Keratinocyte (primary cell): ENCODE measurements around the gene SPTBN5. TPM values are rescaled to one million over a fixed set of nuclear protein-coding genes. Genes with fewer than 3 reads are reported as not detected.

Source experiments
- DNase-seq: peaks from one replicate; pipeline ENCODE4 v3.0.0-alpha.2; 2011; ENCODE audit warnings: low read depth, missing footprints, low spot score
- FAIRE-seq: peaks from 2 replicates; lab custom pipeline; 2011; peaks lifted over from hg19 to GRCh38; lab: Jason Lieb, UNC
- H2AFZ ChIP-seq: 2 replicates; pipeline ENCODE4 v1.6.0; 2012; ENCODE audit warnings: low read length, control low read depth, inconsistent platforms; ENCODE audit not compliant: control insufficient read depth
- H3K27ac ChIP-seq: 2 replicates; pipeline ENCODE4 v1.5.1; 2011; ENCODE audit warnings: low read length; ENCODE audit not compliant: control insufficient read depth, insufficient read depth
- H3K27me3 ChIP-seq: 3 replicates; pipeline ENCODE4 v1.6.0; 2011; ENCODE audit warnings: low read length; ENCODE audit not compliant: control insufficient read depth, insufficient read depth; ENCODE audit errors: extremely low read depth
- H3K36me3 ChIP-seq, 2 experiments: 2 replicates in 1 of 2; 3 replicates in 1 of 2; pipeline ENCODE4 v1.5.1; 2011; ENCODE audit warnings: low read length in 2 of 2, mild to moderate bottlenecking in 1 of 2; ENCODE audit not compliant: control insufficient read depth in 2 of 2, insufficient read depth in 2 of 2; ENCODE audit errors: extremely low read depth in 1 of 2
- H3K4me1 ChIP-seq: 3 replicates; pipeline ENCODE4 v1.5.1; 2011; ENCODE audit warnings: low read length; ENCODE audit not compliant: control insufficient read depth, insufficient read depth; ENCODE audit errors: extremely low read depth
- H3K4me2 ChIP-seq: 3 replicates; pipeline ENCODE4 v1.6.0; 2011; ENCODE audit warnings: low read depth, low read length; ENCODE audit not compliant: control insufficient read depth, insufficient read depth; ENCODE audit errors: extremely low read depth
- H3K4me3 ChIP-seq, 3 experiments: fragments of 200-600 bp in 1 of 3; sonication (generic) in 1 of 3; 2 replicates in 2 of 3; 3 replicates in 1 of 3; pipeline ENCODE4 v1.5.1; 2011 to 2016; ENCODE audit warnings: low read length in 3 of 3, mild to moderate bottlenecking in 3 of 3, control low read depth in 2 of 3, inconsistent platforms in 1 of 3, low read depth in 1 of 3, mixed read lengths in 1 of 3, mixed run types in 1 of 3, moderate library complexity in 1 of 3; ENCODE audit not compliant: control insufficient read depth in 2 of 3, insufficient read depth in 2 of 3; ENCODE audit errors: extremely low read depth in 1 of 3
- H3K79me2 ChIP-seq: 2 replicates; pipeline ENCODE4 v1.6.0; 2012; ENCODE audit warnings: low read length; ENCODE audit not compliant: control insufficient read depth, insufficient read depth
- H3K9ac ChIP-seq: 3 replicates; pipeline ENCODE4 v1.6.0; 2011; ENCODE audit warnings: low read length; ENCODE audit not compliant: control insufficient read depth, insufficient read depth; ENCODE audit errors: extremely low read depth
- H3K9me1 ChIP-seq: 3 replicates; pipeline ENCODE4 v1.6.0; 2011; ENCODE audit warnings: low read length; ENCODE audit not compliant: control insufficient read depth, insufficient read depth; ENCODE audit errors: extremely low read depth
- H3K9me3 ChIP-seq: 2 replicates; pipeline ENCODE4 v1.5.1; 2012; ENCODE audit warnings: low read depth, low read length; ENCODE audit not compliant: control insufficient read depth
- H4K20me1 ChIP-seq: 3 replicates; pipeline ENCODE4 v1.6.0; 2011; ENCODE audit warnings: low read length; ENCODE audit not compliant: control insufficient read depth, insufficient read depth; ENCODE audit errors: extremely low read depth
- CTCF ChIP-seq, 3 experiments: IDR thresholded peaks in 1 of 3; conservative IDR thresholded peaks in 1 of 3; optimal IDR thresholded peaks in 1 of 3; 2 replicates in 2 of 3; 3 replicates in 1 of 3; pipeline versions ENCODE3 to v1.5.1; 2011; ENCODE audit warnings: low read length in 3 of 3, mild to moderate bottlenecking in 3 of 3, moderate library complexity in 2 of 3, control low read depth in 1 of 3, inconsistent platforms in 1 of 3; ENCODE audit not compliant: insufficient read depth in 2 of 3; ENCODE audit errors: extremely low read depth in 1 of 3
- EZH2 ChIP-seq: IDR thresholded peaks from one replicate; pipeline ENCODE4 v1.6.1; 2012; ENCODE audit warnings: inconsistent platforms, mild to moderate bottlenecking, low read length, moderate library complexity
- dilution Hi-C: fragments of 300-500 bp; cut with MboI; formaldehyde crosslinking; loops from one replicate; pipeline ENCODE4 v1.7.0; 2020; ENCODE audit warnings: low sequenced_read_pairs; ENCODE audit not compliant: extremely low pct_ligation_motif_present
- polyA plus RNA-seq, 5 experiments: library from polyadenylated mRNA; depleted of rRNA in 3 of 5; stranded (reverse) in 3 of 5; stranded (forward) in 1 of 5; unstranded in 1 of 5; fragments of >200 nt; gene quantifications; 1 replicate in 1 of 5; 2 replicates in 3 of 5; 3 replicates in 1 of 5; pipeline versions ENCODE4 v1.2.1 to v1.2.3, GENCODE V29; 2011 to 2012; ENCODE audit warnings: missing spikeins in 2 of 5, low read depth in 1 of 5, low replicate concordance in 1 of 5

The SPTBN5 gene
- polyA plus RNA-seq, 1 donor (not counting 4 experiments of a cell fraction or from before 2014, with no cell fraction given) = 0.66 TPM

- no peaks in the 10 kb centered on the region for H3K9me3 ChIP-seq
- H3K4me1 ChIP-seq = peaks cover 22% of the 10 kb centered on the region
- H4K20me1 ChIP-seq = peaks cover 4% of the 10 kb centered on the region
- H3K9ac ChIP-seq = no peak overlapping the region
- dilution Hi-C loops = no loop called here
- FAIRE-seq = no peak
- H3K4me2 ChIP-seq = no peak overlapping the region
- no peak for DNase-seq
- no peak overlapping the region for H3K27ac ChIP-seq
- peaks cover 22 to 45% of the 10 kb centered on the region in 2 experiments for H3K36me3 ChIP-seq
- TF ChIP-seq EZH2 (no peak), CTCF (optimal IDR thresholded peaks at IDR 0.05 in 1 of 3, IDR thresholded peaks at IDR 0.05 in 1 of 3, conservative IDR thresholded peaks at IDR 0.05 in 1 of 3; ENCODE audit: extremely low read depth in 1 of 3, insufficient read depth in 2 of 3, low read length in 3 of 3) (no peak)
- no peak overlapping the region for H3K4me3 ChIP-seq
- no peaks in the 10 kb centered on the region for H3K9me1 ChIP-seq
- H2AFZ ChIP-seq = no peak overlapping the region
- no peaks in the 10 kb centered on the region for H3K27me3 ChIP-seq
- H3K79me2 ChIP-seq = peaks cover 27% of the 10 kb centered on the region
Measured at GRCh38 chr15:41921167-41921566, 27.3 kb upstream of the SPTBN5 start.

- no peaks in the 10 kb centered on the region for H3K9me1 ChIP-seq
- FAIRE-seq = no peak
- H4K20me1 ChIP-seq = peaks cover 4% of the 10 kb centered on the region
- H3K4me1 ChIP-seq = peaks cover 22% of the 10 kb centered on the region
- H3K36me3 ChIP-seq = peaks cover 22 to 45% of the 10 kb centered on the region in 2 experiments
- no peak for TF ChIP-seq CTCF (optimal IDR thresholded peaks at IDR 0.05 in 1 of 3, IDR thresholded peaks at IDR 0.05 in 1 of 3, conservative IDR thresholded peaks at IDR 0.05 in 1 of 3; ENCODE audit: extremely low read depth in 1 of 3, insufficient read depth in 2 of 3, low read length in 3 of 3)
- TF ChIP-seq EZH2 = no peak
- H3K4me3 ChIP-seq = no peak overlapping the region
- DNase-seq = no peak
- no peaks in the 10 kb centered on the region for H3K27me3 ChIP-seq
- H3K9ac ChIP-seq = no peak overlapping the region
- H3K79me2 ChIP-seq = peaks cover 30% of the 10 kb centered on the region
- no peak overlapping the region for H3K27ac ChIP-seq
- H3K4me2 ChIP-seq = no peak overlapping the region
- no peak overlapping the region for H2AFZ ChIP-seq
- H3K9me3 ChIP-seq = no peaks in the 10 kb centered on the region
- dilution Hi-C loops = no loop called here
Measured at GRCh38 chr15:41919954-41920538, 26.2 kb upstream of the SPTBN5 start.
